Muscle of leg (tissue), 11 donors: ENCODE measurements around the gene NOD1. TPM values are rescaled to one million over a fixed set of nuclear protein-coding genes. Genes with fewer than 3 reads are reported as not detected.
"Not testable (repeated sequence)": the region's sequence is repeated elsewhere in the genome, so short reads cannot be mapped to it uniquely, and the experiment has no call there.

Experiments used
- DNase-seq: peaks from one replicate; pipeline ENCODE4 v3.0.0; 2013
- H3K27ac ChIP-seq: one replicate; pipeline ENCODE4 v1.5.1; 2013; ENCODE audit warnings: mild to moderate bottlenecking, low read length, control low read depth
- H3K27me3 ChIP-seq: one replicate; pipeline ENCODE4 v1.6.1; 2013; ENCODE audit warnings: low read length; ENCODE audit not compliant: control insufficient read depth, insufficient read depth
- H3K36me3 ChIP-seq: one replicate; pipeline ENCODE4 v1.6.1; 2013; ENCODE audit warnings: low read length; ENCODE audit not compliant: control insufficient read depth, insufficient read depth
- H3K4me1 ChIP-seq: one replicate; pipeline ENCODE4 v1.6.1; 2013; ENCODE audit warnings: low read length; ENCODE audit not compliant: control insufficient read depth, insufficient read depth
- H3K4me3 ChIP-seq: one replicate; pipeline ENCODE4 v1.5.1; 2013; ENCODE audit warnings: low read length, control low read depth
- H3K9me3 ChIP-seq: replicated peaks from 2 replicates; pipeline ENCODE4 v1.6.1; 2013; ENCODE audit warnings: low read depth, low read length; ENCODE audit not compliant: control insufficient read depth
- WGBS: methylation state at CpG from one replicate; pipeline ENCODE4 v1.1.5; 2013; ENCODE audit warnings: missing lambda C conversion rate; ENCODE audit not compliant: insufficient coverage; 5-methylcytosine and 5-hydroxymethylcytosine counted together
- polyA plus RNA-seq, 8 donors: library from polyadenylated mRNA; unstranded; fragments of 120-200 nt; gene quantifications; one replicate each; pipeline versions ENCODE4 v1.2.1 to v1.2.3, GENCODE V29; 2013; ENCODE audit warnings: inconsistent platforms in 1 of 8, low replicate concordance in 1 of 8; ENCODE audit not compliant: insufficient read length in 8 of 8, insufficient read depth in 1 of 8
- total RNA-seq: library from RNA; stranded (reverse); fragments of 120-200 nt; gene quantifications from one replicate; pipeline ENCODE4 v1.2.4, GENCODE V29; 2013

Gene NOD1
- total and polyA plus RNA-seq, 9 donors: 9.1 to 20.8 (median 13.1) TPM

DNA sequence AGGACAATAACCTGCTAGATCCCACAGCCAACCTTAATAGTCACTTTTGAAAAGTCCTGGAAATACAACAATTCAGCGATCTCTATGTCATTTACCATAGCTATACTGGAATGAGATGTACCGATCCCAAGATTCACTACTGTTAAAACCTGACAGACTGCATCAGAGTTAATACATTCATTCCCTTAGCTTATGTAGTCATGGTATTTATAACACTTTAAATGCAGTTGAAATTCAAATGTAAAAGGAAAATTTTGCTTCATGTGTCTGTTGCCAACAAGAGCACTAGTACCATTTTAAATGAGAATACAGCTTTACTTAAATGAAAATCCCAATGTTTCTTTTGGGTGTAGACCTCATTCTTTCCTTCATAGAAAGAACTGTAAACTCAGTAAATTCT, 37.2 kb upstream of the NOD1 start:
- no CpG with 5 or more reads among the region's 2 CpGs for WGBS
- no peaks in the 10 kb centered on the region for H3K36me3 ChIP-seq
- no peaks in the 10 kb centered on the region for H3K27me3 ChIP-seq
- DNase-seq: peak; percentile 49
- H3K4me3 ChIP-seq: no peak overlapping the region
- peak overlapping the region; percentile 15 for H3K27ac ChIP-seq
- H3K4me1 ChIP-seq: no peaks in the 10 kb centered on the region
- H3K9me3 ChIP-seq: no peaks in the 10 kb centered on the region

DNA sequence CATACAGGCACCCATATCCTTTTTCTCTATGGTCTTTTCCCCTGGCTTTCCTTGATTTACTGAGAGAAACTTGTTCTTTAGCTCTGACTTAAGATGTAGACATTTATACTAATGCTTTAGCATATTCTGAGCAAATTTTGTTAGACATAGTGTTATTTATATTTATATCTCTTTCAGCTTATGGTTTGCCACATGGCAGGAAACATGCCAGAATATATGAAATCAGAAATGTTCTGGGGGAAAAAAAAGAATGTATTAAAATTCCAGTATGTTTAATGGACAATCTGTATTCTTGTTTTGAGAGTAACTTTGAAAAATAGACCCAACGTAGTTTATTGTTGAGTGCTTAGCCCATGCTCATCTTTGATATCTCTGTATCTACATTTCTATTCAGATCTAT, 36.2 kb upstream of the NOD1 start:
- H3K4me1 ChIP-seq: no peaks in the 10 kb centered on the region
- no CpG with 5 or more reads among the region's 1 CpG for WGBS
- H3K36me3 ChIP-seq: no peaks in the 10 kb centered on the region
- H3K9me3 ChIP-seq: no peaks in the 10 kb centered on the region
- no peaks in the 10 kb centered on the region for H3K27me3 ChIP-seq
- H3K4me3 ChIP-seq: no peak overlapping the region
- no peak for DNase-seq
- H3K27ac ChIP-seq: no peak overlapping the region

GRCh38 chr7:30514177-30514576, 35.6 kb upstream of the NOD1 start:
- Histone ChIP-seq H3K9me3 (no peaks in the 10 kb centered on the region), H3K27me3 (no peaks in the 10 kb centered on the region), H3K36me3 (no peaks in the 10 kb centered on the region), H3K27ac (no peak overlapping the region), H3K4me1 (no peaks in the 10 kb centered on the region), H3K4me3 (no peak overlapping the region)
- DNase-seq: no peak
- 89% methylated on average over 2 of the region's 3 CpGs for WGBS

DNA sequence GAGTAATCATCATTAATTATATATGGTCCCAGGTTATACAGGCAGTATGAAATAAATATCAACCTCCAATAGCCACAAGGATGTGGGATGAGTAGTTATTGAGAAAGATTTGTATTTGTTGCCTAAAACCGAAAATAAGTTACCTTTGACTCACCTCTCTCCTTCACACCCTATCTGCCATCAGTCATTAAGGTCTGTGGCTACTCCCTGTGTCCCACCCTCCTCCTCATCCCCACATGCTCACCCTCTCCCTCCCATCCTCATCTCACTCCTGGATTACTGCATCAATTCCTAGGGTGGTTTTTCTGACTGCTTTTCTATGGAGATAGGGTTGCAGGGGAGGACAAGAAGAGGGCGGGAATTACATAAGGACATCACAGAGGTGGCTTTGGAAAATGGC, 35.2 kb upstream of the NOD1 start:
- Histone ChIP-seq H3K9me3 (no peaks in the 10 kb centered on the region), H3K4me3 (no peak overlapping the region), H3K4me1 (no peaks in the 10 kb centered on the region), H3K36me3 (no peaks in the 10 kb centered on the region), H3K27ac (no peak overlapping the region), H3K27me3 (no peaks in the 10 kb centered on the region)
- DNase-seq: no peak
- 80% methylated on average over 1 of the region's 2 CpGs for WGBS

DNA sequence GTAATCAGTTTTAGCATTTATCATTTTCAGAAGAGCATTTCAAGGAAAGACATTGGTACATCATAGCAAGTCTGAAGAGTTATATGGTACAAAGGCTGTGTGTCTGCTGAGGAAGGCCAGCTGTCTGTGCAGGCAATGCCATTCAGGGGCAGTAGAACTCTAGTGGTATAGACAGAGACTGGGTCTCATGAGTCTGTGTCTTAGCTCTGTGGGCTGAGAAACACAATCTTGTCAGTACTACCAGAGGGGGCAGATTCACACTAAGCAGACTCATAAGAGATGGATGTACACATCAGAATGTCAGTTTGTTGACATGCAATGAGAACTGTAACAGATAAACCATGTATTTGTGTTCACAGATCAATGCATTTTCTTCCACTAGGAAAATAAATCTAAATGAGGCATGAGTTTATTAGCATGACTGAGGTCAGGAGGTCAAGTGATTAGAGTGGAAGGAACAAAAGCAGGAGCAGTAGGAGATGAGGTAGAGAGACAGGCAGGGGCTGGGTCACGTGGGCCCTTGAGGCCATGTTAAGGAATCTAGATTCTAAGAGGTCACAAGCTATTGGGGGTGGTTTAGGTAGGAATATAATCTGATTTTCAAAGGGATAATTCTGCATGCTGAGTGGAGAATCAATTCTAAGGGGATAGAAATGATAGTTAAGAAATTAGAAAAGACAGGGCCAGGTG, 33.5 kb upstream of the NOD1 start:
- H3K27me3 ChIP-seq: no peaks in the 10 kb centered on the region
- 69% methylated on average over 1 of the region's 1 CpG for whole genome bisulfite sequencing
- H3K4me1 ChIP-seq: no peaks in the 10 kb centered on the region
- no peak for DNase-seq
- no peak overlapping the region for H3K4me3 ChIP-seq
- no peak overlapping the region for H3K27ac ChIP-seq
- H3K36me3 ChIP-seq: no peaks in the 10 kb centered on the region
- no peaks in the 10 kb centered on the region for H3K9me3 ChIP-seq

- Histone ChIP-seq H3K36me3 (no peaks in the 10 kb centered on the region), H3K4me1 (no peaks in the 10 kb centered on the region), H3K27ac (no peak overlapping the region), H3K4me3 (no peak overlapping the region), H3K27me3 (no peaks in the 10 kb centered on the region), H3K9me3 (no peaks in the 10 kb centered on the region)
- no peak for DNase-seq
- WGBS: no CpG with 5 or more reads among the region's 2 CpGs
Measured at GRCh38 chr7:30511494-30511893, 32.9 kb upstream of the NOD1 start.

GRCh38 chr7:30510124-30511075, 31.8 kb upstream of the NOD1 start:
- DNase-seq: peak; percentile 33

GRCh38 chr7:30509171-30509857, 30.7 kb upstream of the NOD1 start:
- H3K4me1 ChIP-seq, DNase-seq, H3K9me3 ChIP-seq, H3K4me3 ChIP-seq, H3K27ac ChIP-seq, H3K36me3 ChIP-seq, H3K27me3 ChIP-seq: not testable (repeated sequence)
- 25% methylated on average over 3 of the region's 9 CpGs for WGBS

More at GRCh38 chr7:30510124-30511075, 31.8 kb upstream of the NOD1 start:
- no peaks in the 10 kb centered on the region for H3K27me3 ChIP-seq
- H3K9me3 ChIP-seq: no peaks in the 10 kb centered on the region
- H3K4me1 ChIP-seq: no peaks in the 10 kb centered on the region
- H3K36me3 ChIP-seq: no peaks in the 10 kb centered on the region
- no CpG with 5 or more reads among the region's 4 CpGs for WGBS
- H3K4me3 ChIP-seq: no peak overlapping the region
- H3K27ac ChIP-seq: no peak overlapping the region

DNA sequence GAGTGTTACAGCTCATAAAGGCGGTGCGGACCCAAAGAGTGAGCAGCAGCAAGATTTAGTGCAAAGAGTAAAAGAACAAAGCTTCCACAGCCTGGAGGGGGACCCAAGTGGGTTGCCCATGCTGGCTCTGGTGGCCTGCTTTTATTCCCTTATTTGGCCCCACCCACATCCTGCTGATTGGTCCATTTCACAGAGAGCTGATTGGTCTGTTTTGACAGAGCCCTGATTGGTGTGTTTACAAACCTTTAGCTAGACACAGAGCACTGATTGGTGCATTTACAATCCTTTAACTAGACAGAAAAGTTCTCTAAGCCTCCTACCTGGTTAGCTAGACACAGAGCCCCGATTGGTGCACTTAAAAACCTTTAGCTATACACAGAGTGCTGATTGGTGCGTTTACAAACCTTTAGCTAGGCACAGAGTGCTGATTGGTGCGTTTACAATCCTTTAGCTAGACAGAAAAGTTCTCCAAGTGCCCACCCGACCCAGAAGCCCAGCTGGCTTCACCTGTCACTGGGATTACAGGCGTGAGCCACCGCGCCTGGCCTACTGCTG, 28.8 kb upstream of the NOD1 start:
- H3K4me1 ChIP-seq: peaks cover 11% of the 10 kb centered on the region
- not testable (repeated sequence) for H3K36me3 ChIP-seq, H3K27me3 ChIP-seq, H3K9me3 ChIP-seq, H3K27ac ChIP-seq, DNase-seq, H3K4me3 ChIP-seq
- 85% methylated on average over 7 of the region's 9 CpGs for WGBS
